Anterior cingulate cortex (tissue), 58 donors: Measurements from ENCODE around the gene DNM3.
A peak's percentile ranks its signal among the peaks of the same experiment; 100 is the strongest.
"Not testable (repeated sequence)": the region's sequence is repeated elsewhere in the genome, so short reads cannot be mapped to it uniquely, and the experiment has no call there.

Experiments used
- DNase-seq, 58 donors: peaks; one replicate each; lab custom pipeline; 2025; lab: John Stamatoyannopoulos, UW

The DNM3 gene

GRCh38 chr1:172427191-172427590 lies 585.9 kb downstream of the DNM3 start:
- no peak for DNase-seq

- DNase-seq, result peak in 12 of 58 donors; percentile 1 to 38 (median 6)
Measured at GRCh38 chr1:172429331-172430127, 588.2 kb downstream of the DNM3 start.

GRCh38 chr1:172430128-172430454 lies 588.8 kb downstream of the DNM3 start:
- DNase-seq, result no peak

- DNase-seq, result no peak
Measured at GRCh38 chr1:172431204-172431603, 589.9 kb downstream of the DNM3 start.

- no peak for DNase-seq
Measured at GRCh38 chr1:172431721-172432192, 590.5 kb downstream of the DNM3 start.

- DNase-seq, result not testable (repeated sequence)
Measured at GRCh38 chr1:172437183-172437582, 595.9 kb downstream of the DNM3 start.

- DNase-seq, result no peak
Measured at GRCh38 chr1:172442404-172442803, 601.1 kb downstream of the DNM3 start.

- DNase-seq, result no peak
Measured at GRCh38 chr1:172442843-172443565, 601.7 kb downstream of the DNM3 start.

GRCh38 chr1:172443666-172444453 lies 602.6 kb downstream of the DNM3 start, which contains the start of gene PIGC:
PIGC (minus strand) TSS chr1:172444069; CDS start chr1:172442622, 1,447 bp downstream.
- DNase-seq, result peak; percentile 17 to 92 (median 80)

GRCh38 chr1:172446547-172446946 lies 605.2 kb downstream of the DNM3 start:
- DNase-seq, result no peak

GRCh38 chr1:172447641-172448040 lies 606.3 kb downstream of the DNM3 start:
- no peak for DNase-seq

- no peak for DNase-seq
Measured at GRCh38 chr1:172448995-172449584, 607.8 kb downstream of the DNM3 start.

- peak in 27 of 58 donors; percentile 1 to 39 (median 4) for DNase-seq
Measured at GRCh38 chr1:172449585-172450523, 608.6 kb downstream of the DNM3 start.

- no peak for DNase-seq
Measured at GRCh38 chr1:172450524-172450885, 609.2 kb downstream of the DNM3 start.

GRCh38 chr1:172451002-172451443 lies 609.7 kb downstream of the DNM3 start:
- no peak for DNase-seq

GRCh38 chr1:172452536-172453152 lies 611.3 kb downstream of the DNM3 start:
- DNase-seq, result no peak

- no peak for DNase-seq
Measured at GRCh38 chr1:172453153-172453545, 611.9 kb downstream of the DNM3 start.

- DNase-seq, result no peak
Measured at GRCh38 chr1:172453607-172454006, 612.3 kb downstream of the DNM3 start.

GRCh38 chr1:172455451-172455850 lies 614.2 kb downstream of the DNM3 start:
- no peak for DNase-seq
